ENCODE results near the gene TMEM14C.

Gene TMEM14C

GRCh38 chr6:10771371-10771894 lies 48.6 kb downstream of the TMEM14C start:
- DNase-seq: no peak

GRCh38 chr6:10778230-10778629 lies 55.4 kb downstream of the TMEM14C start:
- no peak for DNase-seq

- DNase-seq: no peak
Observed at GRCh38 chr6:10779076-10779475, 56.2 kb downstream of the TMEM14C start.

Data from activated T-cell treated with anti-CD3 and anti-CD28 coated beads, Interleukin-2, amount 50 U/mL, for 48 hours (primary cell).